Peyer's patch (tissue), 4 donors: Measurements from ENCODE around the gene CLDN1. TPM values are rescaled to one million over a fixed set of nuclear protein-coding genes. Genes with fewer than 3 reads are reported as not detected.
"Not testable (repeated sequence)": the region's sequence is repeated elsewhere in the genome, so short reads cannot be mapped to it uniquely, and the experiment has no call there.

Experiments
- DNase-seq, 3 donors: peaks; one replicate each; pipeline ENCODE4 v3.0.0-alpha.2; 2017 to 2019
- H3K27ac ChIP-seq, 4 donors: fragments of 200-600 bp; sonication (generic); one replicate each; pipeline ENCODE4 v1.5.1; 2016 to 2019
- H3K27me3 ChIP-seq, 2 donors: fragments of 200-600 bp; sonication (generic); one replicate each; pipeline ENCODE4 v1.5.1; 2019
- H3K36me3 ChIP-seq, 3 donors: fragments of 200-600 bp; sonication (generic); one replicate each; pipeline ENCODE4 v1.5.1; 2016 to 2019
- H3K4me1 ChIP-seq, 4 donors: fragments of 200-600 bp; sonication (generic); one replicate each; pipeline ENCODE4 v1.5.1; 2016 to 2019
- H3K4me3 ChIP-seq, 4 donors: fragments of 200-600 bp; sonication (generic); 1 replicate in 3 of 4; 2 replicates in 1 of 4; pipeline ENCODE4 v1.5.1; 2016 to 2019; ENCODE audit warnings: mild to moderate bottlenecking in 1 of 4
- H3K9me3 ChIP-seq, 4 donors: fragments of 200-600 bp; sonication (generic); one replicate each; pipeline ENCODE4 v1.5.1; 2016 to 2019; ENCODE audit warnings: mild to moderate bottlenecking in 1 of 4
- POLR2A ChIP-seq, 2 donors: fragments of 450-650 bp; IDR thresholded peaks; one replicate each; pipeline ENCODE4 v1.5.1; 2017; ENCODE audit warnings: antibody characterized with exemption in 2 of 2, mild to moderate bottlenecking in 2 of 2, moderate library complexity in 2 of 2
- total RNA-seq, 4 donors: library from RNA; depleted of rRNA; stranded (reverse); fragments of >200 nt; gene quantifications; one replicate each; pipeline ENCODE4 v1.1.0, GENCODE V29; 2016
- TF ChIP-seq, protein P1 (sequence below), 6 experiments: fragments of 450-650 bp in 4 of 6; fragments of 200-600 bp in 2 of 6; sonication (generic) in 1 of 6; IDR thresholded peaks; one replicate each; pipeline ENCODE4 v1.5.1; 2017 to 2019; ENCODE audit warnings: antibody characterized with exemption in 6 of 6, mild to moderate bottlenecking in 3 of 6, moderate library complexity in 1 of 6

Gene CLDN1
- total RNA-seq, 4 donors from 2014 or later = 0.35 to 1.1 TPM; not detected in 2

DNA sequence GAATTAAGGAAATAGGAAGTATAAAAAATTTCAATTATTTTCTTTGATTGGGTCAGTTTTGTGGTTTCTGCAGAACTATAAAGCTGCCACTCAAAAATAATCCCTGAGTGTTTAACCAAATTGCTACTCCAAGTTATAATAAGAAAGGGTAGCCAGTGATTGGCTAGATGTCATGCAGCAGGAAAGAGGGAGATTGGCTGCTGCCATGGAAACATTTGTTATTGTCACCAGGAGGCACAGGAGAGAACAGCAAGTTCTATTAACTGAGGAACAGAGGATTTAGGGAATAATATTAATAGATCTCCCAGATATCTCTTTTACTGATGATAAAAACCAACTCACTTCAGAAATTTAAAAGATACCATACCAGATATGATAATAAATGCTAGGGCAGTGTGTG is 42.6 kb downstream of the CLDN1 start:
- no peak for DNase-seq
- no peaks in the 10 kb centered on the region for H3K27me3 ChIP-seq
- no peaks in the 10 kb centered on the region for H3K4me1 ChIP-seq
- H3K9me3 ChIP-seq = no peaks in the 10 kb centered on the region
- no peak overlapping the region for H3K27ac ChIP-seq
- H3K4me3 ChIP-seq = no peak overlapping the region
- H3K36me3 ChIP-seq = no peaks in the 10 kb centered on the region
- TF ChIP-seq, protein P1, sequence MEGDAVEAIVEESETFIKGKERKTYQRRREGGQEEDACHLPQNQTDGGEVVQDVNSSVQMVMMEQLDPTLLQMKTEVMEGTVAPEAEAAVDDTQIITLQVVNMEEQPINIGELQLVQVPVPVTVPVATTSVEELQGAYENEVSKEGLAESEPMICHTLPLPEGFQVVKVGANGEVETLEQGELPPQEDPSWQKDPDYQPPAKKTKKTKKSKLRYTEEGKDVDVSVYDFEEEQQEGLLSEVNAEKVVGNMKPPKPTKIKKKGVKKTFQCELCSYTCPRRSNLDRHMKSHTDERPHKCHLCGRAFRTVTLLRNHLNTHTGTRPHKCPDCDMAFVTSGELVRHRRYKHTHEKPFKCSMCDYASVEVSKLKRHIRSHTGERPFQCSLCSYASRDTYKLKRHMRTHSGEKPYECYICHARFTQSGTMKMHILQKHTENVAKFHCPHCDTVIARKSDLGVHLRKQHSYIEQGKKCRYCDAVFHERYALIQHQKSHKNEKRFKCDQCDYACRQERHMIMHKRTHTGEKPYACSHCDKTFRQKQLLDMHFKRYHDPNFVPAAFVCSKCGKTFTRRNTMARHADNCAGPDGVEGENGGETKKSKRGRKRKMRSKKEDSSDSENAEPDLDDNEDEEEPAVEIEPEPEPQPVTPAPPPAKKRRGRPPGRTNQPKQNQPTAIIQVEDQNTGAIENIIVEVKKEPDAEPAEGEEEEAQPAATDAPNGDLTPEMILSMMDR (IDR thresholded peaks at IDR 0.05) = no peak
- no peak for TF ChIP-seq POLR2A (IDR thresholded peaks at IDR 0.05)

DNA sequence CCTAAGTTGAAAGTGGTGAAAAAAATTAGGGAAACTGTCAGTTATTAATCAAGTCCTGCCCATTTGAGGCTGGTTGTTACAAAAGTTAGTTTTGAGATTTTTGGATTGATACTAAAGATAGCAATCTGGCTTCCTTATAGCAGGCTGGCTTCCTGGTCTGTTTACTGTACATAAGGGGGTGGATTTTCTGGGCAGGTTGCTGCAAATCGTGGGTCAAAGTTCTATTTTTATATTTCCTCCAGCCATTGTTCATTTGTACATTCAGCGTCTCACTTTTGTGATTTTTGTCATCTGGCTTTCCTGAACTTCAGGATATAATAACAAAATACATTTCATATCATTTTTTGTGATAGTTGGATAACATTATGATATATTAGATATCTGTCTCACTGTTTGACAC is 49.5 kb downstream of the CLDN1 start:
- Histone ChIP-seq H3K4me3 (no peak overlapping the region), H3K27ac (no peak overlapping the region), H3K4me1 (no peaks in the 10 kb centered on the region), H3K9me3 (no peaks in the 10 kb centered on the region), H3K27me3 (no peaks in the 10 kb centered on the region), H3K36me3 (no peaks in the 10 kb centered on the region)
- no peak for DNase-seq
- TF ChIP-seq POLR2A (IDR thresholded peaks at IDR 0.05) = no peak
- TF ChIP-seq, protein P1 (IDR thresholded peaks at IDR 0.05) = no peak

DNA sequence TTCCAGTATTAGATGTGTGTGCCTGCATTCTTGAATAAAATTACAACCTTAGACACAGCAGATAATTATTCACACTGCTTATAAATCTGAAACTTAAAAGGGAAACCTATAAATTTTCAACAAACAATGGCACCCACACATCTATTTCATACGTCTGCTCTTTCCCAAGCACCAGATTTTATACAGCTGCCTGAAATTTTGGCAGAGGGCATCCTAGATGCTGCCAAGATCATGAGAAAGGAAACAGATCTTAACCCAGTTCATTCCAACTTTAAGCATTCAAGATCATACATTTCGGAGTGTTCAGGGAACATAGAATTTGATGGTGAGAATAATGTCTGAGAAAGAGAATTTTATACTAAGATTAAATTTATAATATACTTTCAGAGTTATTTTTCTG is 53.1 kb downstream of the CLDN1 start:
- Histone ChIP-seq H3K4me3 (no peak overlapping the region), H3K4me1 (no peaks in the 10 kb centered on the region), H3K36me3 (no peaks in the 10 kb centered on the region), H3K9me3 (no peaks in the 10 kb centered on the region), H3K27ac (no peak overlapping the region), H3K27me3 (no peaks in the 10 kb centered on the region)
- TF ChIP-seq POLR2A (IDR thresholded peaks at IDR 0.05) = no peak
- TF ChIP-seq, protein P1 (IDR thresholded peaks at IDR 0.05) = no peak
- no peak for DNase-seq

DNA sequence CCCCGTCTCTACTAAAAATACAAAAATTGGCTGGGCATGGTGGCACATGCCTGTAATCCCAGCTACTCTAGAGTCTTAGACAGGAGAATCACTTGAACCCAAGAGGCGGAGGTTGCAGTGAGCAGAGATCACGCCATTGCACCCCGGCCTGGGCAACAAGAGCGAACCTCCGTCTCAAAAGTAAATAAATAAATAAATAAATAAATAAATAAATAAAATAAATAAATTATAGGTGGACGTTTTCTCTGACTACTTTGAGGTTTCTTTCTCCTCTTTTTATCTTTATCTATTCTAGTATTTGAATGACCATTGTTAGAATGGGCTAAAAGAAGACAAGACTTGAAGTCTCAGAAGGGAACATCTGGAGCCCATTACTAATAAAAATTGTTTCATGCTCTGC is 54.8 kb downstream of the CLDN1 start:
- not testable (repeated sequence) for H3K27ac ChIP-seq, H3K36me3 ChIP-seq, DNase-seq, H3K4me3 ChIP-seq, H3K27me3 ChIP-seq, H3K9me3 ChIP-seq, H3K4me1 ChIP-seq

DNA sequence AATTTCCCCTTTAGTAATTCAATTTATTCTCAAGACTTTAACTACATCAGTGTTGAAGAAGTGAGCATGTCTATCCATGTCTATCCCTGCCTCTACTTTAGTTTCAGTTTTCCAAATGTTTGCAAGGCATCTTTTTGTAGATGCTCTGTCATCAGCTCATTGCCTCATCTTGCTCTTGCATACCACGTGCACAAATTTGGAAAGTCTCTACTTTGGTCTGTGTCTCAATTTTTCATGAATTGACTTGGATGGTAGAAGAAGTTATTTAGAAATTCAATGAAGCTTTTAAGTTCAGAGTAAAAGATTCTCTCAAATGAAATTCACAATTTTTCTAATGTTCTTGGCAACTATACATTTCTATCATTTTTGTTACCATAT is 55.3 kb downstream of the CLDN1 start:
- Histone ChIP-seq H3K36me3 (no peaks in the 10 kb centered on the region), H3K9me3 (no peaks in the 10 kb centered on the region), H3K4me3 (no peak overlapping the region), H3K4me1 (no peaks in the 10 kb centered on the region), H3K27me3 (no peaks in the 10 kb centered on the region), H3K27ac (no peak overlapping the region)
- DNase-seq = no peak
- TF ChIP-seq POLR2A (IDR thresholded peaks at IDR 0.05) = no peak
- TF ChIP-seq, protein P1 (IDR thresholded peaks at IDR 0.05) = no peak

DNA sequence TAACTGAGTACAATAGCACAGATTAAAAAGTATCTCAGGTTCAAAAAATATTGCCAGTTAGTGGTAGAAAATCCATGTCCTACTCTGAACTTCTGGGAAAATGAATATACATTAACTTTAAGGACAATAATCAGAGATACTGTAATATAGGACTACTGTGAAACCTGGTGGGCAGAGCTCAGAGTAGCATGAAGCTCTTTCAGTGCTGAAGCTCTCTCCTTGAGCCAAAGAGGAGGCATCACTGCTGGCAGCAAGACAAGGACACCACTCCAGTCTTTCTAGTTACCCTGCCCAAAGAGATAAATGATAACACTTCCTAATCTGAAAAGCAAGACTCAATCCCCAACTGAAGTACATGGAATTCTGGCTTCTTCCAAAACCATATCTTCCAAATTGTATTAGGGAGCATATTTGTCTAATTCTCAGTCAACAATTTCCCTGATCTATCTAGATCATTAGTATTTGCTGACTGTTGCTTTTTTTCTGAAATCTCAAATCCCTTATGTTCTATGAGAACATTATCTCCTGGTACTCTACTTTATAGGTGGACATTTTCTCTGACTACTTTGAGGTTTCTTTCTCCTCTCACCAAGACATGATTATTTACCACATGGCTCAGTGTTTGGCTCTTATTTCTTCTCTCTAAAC is 55.9 kb downstream of the CLDN1 start:
- H3K9me3 ChIP-seq = no peaks in the 10 kb centered on the region
- no peaks in the 10 kb centered on the region for H3K27me3 ChIP-seq
- no peak for DNase-seq
- H3K4me3 ChIP-seq = no peak overlapping the region
- TF ChIP-seq, protein P1 (IDR thresholded peaks at IDR 0.05) = no peak
- no peak for TF ChIP-seq POLR2A (IDR thresholded peaks at IDR 0.05)
- no peak overlapping the region for H3K27ac ChIP-seq
- H3K4me1 ChIP-seq = no peaks in the 10 kb centered on the region
- no peaks in the 10 kb centered on the region for H3K36me3 ChIP-seq
